CD4-positive, alpha-beta memory T cell (primary cell): ENCODE data around the gene MAP1LC3A. TPM values are rescaled to one million over a fixed set of nuclear protein-coding genes. Genes with fewer than 3 reads are reported as not detected.

Experiments used
- CTCF ChIA-PET: fragments of 350-600 bp; sonication (Branson Sonifier 250); formaldehyde crosslinking; loops from one replicate; lab custom pipeline; 2021; ENCODE audit warnings: inconsistent platforms; ENCODE audit not compliant: partially characterized antibody; lab: Charles Lee
- POLR2A ChIA-PET: fragments of 350-600 bp; sonication (Branson Sonifier 250); formaldehyde crosslinking; loops from one replicate; lab custom pipeline; 2021; ENCODE audit not compliant: partially characterized antibody; lab: Charles Lee
- DNase-seq, 5 donors: peaks; one replicate each; pipeline versions ENCODE4 v3.0.0 to v3.0.0-alpha.2; 2020 to 2022; ENCODE audit warnings: mixed read lengths in 1 of 5
- H3K27ac ChIP-seq: one replicate; pipeline ENCODE4 v1.7.0; 2013; ENCODE audit warnings: low read depth, low read length
- H3K27me3 ChIP-seq: 2 replicates; pipeline ENCODE4 v1.7.0; 2013; ENCODE audit warnings: mild to moderate bottlenecking, low read length, moderate library complexity; ENCODE audit not compliant: insufficient read depth
- H3K36me3 ChIP-seq: 2 replicates; pipeline ENCODE4 v1.7.0; 2013; ENCODE audit warnings: mild to moderate bottlenecking, low read length, moderate library complexity; ENCODE audit not compliant: insufficient read depth
- H3K4me1 ChIP-seq: 2 replicates; pipeline ENCODE4 v1.7.0; 2013; ENCODE audit warnings: mild to moderate bottlenecking, low read length, moderate library complexity; ENCODE audit not compliant: insufficient read depth
- H3K4me3 ChIP-seq, 2 donors: one replicate each; pipeline ENCODE4 v1.7.0; 2013; ENCODE audit warnings: low read length in 2 of 2, mild to moderate bottlenecking in 1 of 2
- H3K9me3 ChIP-seq, 2 donors: one replicate each; pipeline ENCODE4 v1.7.0; 2013; ENCODE audit warnings: low read length in 2 of 2, control low read depth in 1 of 2; ENCODE audit not compliant: control insufficient read depth in 1 of 2
- H3K27ac Mint-ChIP-seq, 7 donors: one replicate each; pipeline ENCODE4 v1.8.0; 2020 to 2021; ENCODE audit warnings: mixed read lengths in 7 of 7, mild to moderate bottlenecking in 6 of 7, inconsistent platforms in 3 of 7, moderate library complexity in 3 of 7
- H3K27me3 Mint-ChIP-seq, 2 donors: one replicate each; pipeline ENCODE4 v1.8.0; 2020 to 2021; ENCODE audit warnings: mixed read lengths in 2 of 2
- H3K36me3 Mint-ChIP-seq, 2 donors: one replicate each; pipeline ENCODE4 v1.8.0; 2020 to 2021; ENCODE audit warnings: mixed read lengths in 2 of 2, inconsistent platforms in 1 of 2, mild to moderate bottlenecking in 1 of 2
- H3K4me1 Mint-ChIP-seq, 4 donors: one replicate each; pipeline ENCODE4 v1.8.0; 2020 to 2021; ENCODE audit warnings: mixed read lengths in 4 of 4, mild to moderate bottlenecking in 1 of 4
- H3K4me3 Mint-ChIP-seq, 8 donors: one replicate each; pipeline ENCODE4 v1.8.0; 2020 to 2021; ENCODE audit warnings: mixed read lengths in 8 of 8, mild to moderate bottlenecking in 7 of 8, moderate library complexity in 6 of 8, inconsistent platforms in 3 of 8
- H3K9me3 Mint-ChIP-seq, 8 donors: one replicate each; pipeline ENCODE4 v1.8.0; 2020 to 2021; ENCODE audit warnings: mixed read lengths in 8 of 8, mild to moderate bottlenecking in 5 of 8, inconsistent platforms in 3 of 8, moderate library complexity in 1 of 8
- intact Hi-C: fragments of 100-400 bp; cut with micrococcal nuclease; formaldehyde crosslinking; loops from one replicate; pipeline ENCODE4 v1.15.1; 2023
- polyA plus RNA-seq, 2 donors: library from polyadenylated mRNA; unstranded; fragments of 300-500 nt; fragmentation: Illumina TruSeq; gene quantifications; one replicate each; pipeline ENCODE4 v1.2.3, GENCODE V29; 2021
- total RNA-seq, 2 experiments: library from RNA; stranded (reverse); gene quantifications; one replicate each; pipeline ENCODE4 v1.2.3, GENCODE V29; 2021

The MAP1LC3A gene
- total and polyA plus RNA-seq, 4 experiments from 2014 or later = 2.1 to 7.9 (median 3.2) TPM

DNA sequence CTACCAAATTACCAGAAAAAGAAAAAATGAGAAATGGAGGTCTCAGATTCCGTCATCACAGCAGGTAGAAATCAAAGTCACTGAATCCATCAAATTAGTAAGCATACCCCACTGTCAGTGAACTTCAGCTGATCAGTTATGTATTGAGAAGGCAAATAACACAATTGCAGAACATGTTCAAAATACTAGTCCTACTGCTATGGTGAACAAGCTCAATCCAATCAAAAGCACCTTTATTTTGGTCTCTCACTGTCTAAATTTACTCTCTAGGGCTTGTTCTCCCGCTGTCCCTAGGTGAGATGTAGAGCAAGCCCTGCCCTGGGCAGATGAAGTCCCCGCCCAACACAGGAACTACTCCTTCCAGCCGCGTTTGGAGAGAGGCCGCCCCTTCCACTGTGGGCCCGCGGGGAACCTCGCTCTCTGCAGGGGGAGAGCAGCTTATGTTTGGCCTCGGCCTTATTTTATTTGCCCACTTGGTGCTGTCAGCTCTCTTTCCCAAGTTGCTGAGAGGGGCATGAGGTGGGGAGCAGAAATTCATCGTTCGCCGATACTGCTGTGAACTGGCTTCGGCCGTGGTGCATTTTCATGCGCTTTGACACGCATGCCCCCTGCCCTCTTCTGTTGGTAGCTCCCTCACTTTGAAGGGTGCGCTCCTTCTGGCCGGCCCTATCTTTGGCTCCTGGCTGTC lies 14.3 kb upstream of the MAP1LC3A start:
- intact Hi-C loops = loop anchor here (2.0 kb wide), 1 partner anchor 15 kb away; the partner anchor contains the start of gene MAP1LC3A
- Histone ChIP-seq H3K36me3 (peaks cover 7% of the 10 kb centered on the region), H3K27ac (no peak overlapping the region), H3K4me3 (no peak overlapping the region), H3K27me3 (no peaks in the 10 kb centered on the region), H3K9me3 (no peaks in the 10 kb centered on the region), H3K4me1 (peaks cover 46% of the 10 kb centered on the region)
- H3K9me3 Mint-ChIP-seq = no peaks in the 10 kb centered on the region
- peak overlapping the region; percentile 31 to 79 (median 66) for H3K4me3 Mint-ChIP-seq
- peak overlapping the region; percentile 23 to 85 (median 70) for H3K27ac Mint-ChIP-seq
- DNase-seq = no peak
- peaks cover 22 to 59% (median 40%) of the 10 kb centered on the region in 4 donors for H3K4me1 Mint-ChIP-seq
- H3K36me3 Mint-ChIP-seq = peaks cover 8 to 20% of the 10 kb centered on the region in 2 donors
- CTCF ChIA-PET = interaction anchor here (1.0 to 10.0 kb wide), 3 partner anchors 8 to 225 kb away, joined by 3 to 148 read pairs (median 5); partner anchors contain the start of gene TP53INP2
- POLR2A ChIA-PET = interaction anchor here (1.2 to 1.8 kb wide), 4 partner anchors 13 to 181 kb away, joined by 3 to 5 read pairs (median 4); partner anchors contain the start of genes DYNLRB1 and ITCH
- no peaks in the 10 kb centered on the region for H3K27me3 Mint-ChIP-seq

DNA sequence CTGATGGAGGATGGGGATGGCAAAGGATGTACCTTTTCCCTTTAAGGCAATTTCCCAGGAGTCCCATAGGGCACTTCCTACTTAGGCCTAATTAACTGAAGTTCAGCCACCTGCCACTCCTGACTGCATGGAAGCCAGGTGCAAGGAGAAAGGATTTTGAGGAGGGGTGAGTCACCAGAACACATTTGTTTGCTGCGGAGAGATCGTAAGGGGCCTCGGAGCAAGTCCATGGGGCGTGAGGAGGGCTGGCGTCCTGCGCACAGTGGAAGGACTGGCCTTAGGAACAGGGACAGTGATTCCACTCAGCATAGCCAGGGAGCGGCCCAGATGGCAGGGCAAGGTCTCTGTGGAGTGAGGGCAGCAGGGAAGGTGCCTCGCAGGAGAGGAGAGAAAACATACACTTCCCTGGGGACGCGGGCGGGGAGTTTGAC lies 11.8 kb upstream of the MAP1LC3A start:
- intact Hi-C loops = no loop called here
- peak overlapping the region in 3 of 7 donors; percentile 42 to 68 (median 42) for H3K27ac Mint-ChIP-seq
- no peak for DNase-seq
- Histone ChIP-seq H3K36me3 (no peaks in the 10 kb centered on the region), H3K9me3 (no peaks in the 10 kb centered on the region), H3K4me3 (no peak overlapping the region), H3K27me3 (no peaks in the 10 kb centered on the region), H3K4me1 (peaks cover 25% of the 10 kb centered on the region), H3K27ac (no peak overlapping the region)
- ChIA-PET POLR2A (no interaction called here), CTCF (interaction anchor here (1.2 to 1.4 kb wide), 2 partner anchors 8 to 9 kb away, joined by 3 read pairs; no protein-coding TSS in a partner anchor)
- no peaks in the 10 kb centered on the region for H3K27me3 Mint-ChIP-seq
- H3K36me3 Mint-ChIP-seq = no peaks in the 10 kb centered on the region
- peaks cover 9 to 39% (median 24%) of the 10 kb centered on the region in 4 donors for H3K4me1 Mint-ChIP-seq
- no peak overlapping the region for H3K4me3 Mint-ChIP-seq
- H3K9me3 Mint-ChIP-seq = no peaks in the 10 kb centered on the region

DNA sequence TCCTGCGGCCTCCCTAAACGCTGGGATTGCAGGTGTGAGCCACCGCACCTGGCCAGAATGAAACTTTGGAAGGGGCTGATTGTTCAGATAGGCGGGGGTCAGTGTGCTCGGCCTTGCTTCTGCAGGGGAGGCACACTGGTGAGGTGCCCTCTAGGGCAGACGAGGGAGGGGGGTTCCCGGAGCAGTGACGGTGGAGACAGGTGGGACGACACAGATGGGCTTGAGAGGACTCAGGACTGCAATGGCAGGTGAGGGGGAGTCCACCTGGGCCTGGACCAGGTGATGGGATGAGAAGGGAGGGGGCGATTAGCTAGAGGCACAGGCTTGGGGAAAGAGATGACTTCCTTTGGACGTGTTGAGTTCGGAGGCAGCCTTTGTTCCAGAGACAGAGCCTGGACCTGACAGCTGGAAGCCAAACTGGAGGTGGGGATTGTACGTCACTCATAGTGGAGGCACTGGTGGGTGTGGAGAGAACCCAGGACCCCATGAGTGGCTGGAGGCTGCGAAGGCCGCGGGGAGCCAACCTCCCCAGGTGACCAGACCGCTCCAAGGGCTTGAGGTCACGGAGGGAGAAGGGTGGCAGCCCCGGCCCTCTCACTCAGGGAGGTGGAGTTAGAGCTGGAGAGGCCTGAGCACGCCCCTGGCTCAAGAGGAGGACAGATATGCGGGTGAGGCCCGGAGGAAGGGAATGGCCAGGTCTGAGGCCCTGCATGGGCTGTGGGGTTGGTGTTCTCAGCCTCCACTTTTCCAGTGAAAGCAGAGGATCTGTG lies 10.5 kb upstream of the MAP1LC3A start:
- Mint-ChIP-seq H3K36me3 (no peaks in the 10 kb centered on the region), H3K27ac (peak overlapping the region in 2 of 7 donors; percentile 46 to 68), H3K4me1 (peaks cover 7 to 28% (median 17%) of the 10 kb centered on the region in 4 donors), H3K4me3 (no peak overlapping the region), H3K27me3 (no peaks in the 10 kb centered on the region), H3K9me3 (no peaks in the 10 kb centered on the region)
- no peaks in the 10 kb centered on the region for H3K27me3 ChIP-seq
- H3K36me3 ChIP-seq = no peaks in the 10 kb centered on the region
- CTCF ChIA-PET = interaction anchor here (1.2 kb wide), 1 partner anchor 10 kb away, joined by 3 read pairs; no protein-coding TSS in a partner anchor
- no peak overlapping the region for H3K4me3 ChIP-seq
- POLR2A ChIA-PET = interaction anchor here (0.6 to 1.0 kb wide), 2 partner anchors 11 to 31 kb away, joined by 3 read pairs; partner anchors contain the start of genes DYNLRB1 and MAP1LC3A
- H3K27ac ChIP-seq = no peak overlapping the region
- no peak for DNase-seq
- intact Hi-C loops = no loop called here
- no peaks in the 10 kb centered on the region for H3K9me3 ChIP-seq
- peaks cover 15% of the 10 kb centered on the region for H3K4me1 ChIP-seq

- peaks cover 3 to 16% (median 6%) of the 10 kb centered on the region in 4 donors for H3K4me1 Mint-ChIP-seq
- Histone ChIP-seq H3K27ac (no peak overlapping the region), H3K4me3 (no peak overlapping the region), H3K4me1 (peaks cover 4% of the 10 kb centered on the region), H3K36me3 (no peaks in the 10 kb centered on the region), H3K27me3 (no peaks in the 10 kb centered on the region), H3K9me3 (no peaks in the 10 kb centered on the region)
- H3K27ac Mint-ChIP-seq = peak overlapping the region in 2 of 7 donors; percentile 3 to 35
- no peaks in the 10 kb centered on the region for H3K36me3 Mint-ChIP-seq
- H3K4me3 Mint-ChIP-seq = no peak overlapping the region
- intact Hi-C loops = no loop called here
- no peaks in the 10 kb centered on the region for H3K27me3 Mint-ChIP-seq
- POLR2A ChIA-PET = interaction anchor here (1.2 kb wide), 1 partner anchor 9 kb away, joined by 4 read pairs; the partner anchor contains the start of gene MAP1LC3A
- H3K9me3 Mint-ChIP-seq = no peaks in the 10 kb centered on the region
- CTCF ChIA-PET = interaction anchor here (0.6 to 1.3 kb wide), 2 partner anchors 11 to 140 kb away, joined by 3 to 6 read pairs; no protein-coding TSS in a partner anchor
- DNase-seq = no peak
These were observed 9.1 kb upstream of the MAP1LC3A start for GRCh38 chr20:34549291-34549928.

DNA sequence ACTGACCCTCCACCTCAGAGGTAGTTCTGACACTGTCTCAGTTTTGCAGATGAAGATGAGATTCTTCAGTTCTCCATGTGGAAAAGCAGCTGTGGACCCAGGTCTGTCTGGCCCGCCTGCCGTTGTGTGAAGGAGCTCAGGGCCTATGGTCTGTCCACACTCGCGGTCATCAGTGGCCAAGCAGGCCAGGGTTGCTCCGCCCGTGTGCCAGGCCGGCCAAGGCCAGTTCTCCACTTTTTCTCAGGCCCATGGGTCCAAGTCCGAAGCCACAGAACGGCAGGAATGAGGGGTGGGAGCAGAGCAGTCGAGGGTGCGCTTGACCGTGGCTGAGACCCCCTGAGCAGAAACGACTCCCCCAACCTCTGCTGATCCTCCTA lies 8.6 kb upstream of the MAP1LC3A start:
- no peak overlapping the region for H3K4me3 ChIP-seq
- H3K36me3 ChIP-seq = no peaks in the 10 kb centered on the region
- Mint-ChIP-seq H3K27ac (no peak overlapping the region), H3K27me3 (no peaks in the 10 kb centered on the region), H3K36me3 (no peaks in the 10 kb centered on the region), H3K9me3 (no peaks in the 10 kb centered on the region), H3K4me1 (peaks cover 0 to 11% (median 2%) of the 10 kb centered on the region in 4 donors), H3K4me3 (no peak overlapping the region)
- ChIA-PET CTCF (interaction anchor here (1.3 kb wide), 1 partner anchor 12 kb away, joined by 6 read pairs; no protein-coding TSS in a partner anchor), POLR2A (interaction anchor here (1.2 kb wide), 1 partner anchor 9 kb away, joined by 4 read pairs; the partner anchor contains the start of gene MAP1LC3A)
- H3K9me3 ChIP-seq = no peaks in the 10 kb centered on the region
- no peak for DNase-seq
- H3K27me3 ChIP-seq = no peaks in the 10 kb centered on the region
- no peak overlapping the region for H3K27ac ChIP-seq
- intact Hi-C loops = no loop called here
- no peaks in the 10 kb centered on the region for H3K4me1 ChIP-seq

- Histone ChIP-seq H3K36me3 (no peaks in the 10 kb centered on the region), H3K4me1 (peaks cover 7% of the 10 kb centered on the region), H3K27ac (no peak overlapping the region), H3K27me3 (no peaks in the 10 kb centered on the region), H3K9me3 (no peaks in the 10 kb centered on the region), H3K4me3 (no peak overlapping the region)
- Mint-ChIP-seq H3K27ac (peak overlapping the region in 4 of 7 donors; percentile 25 to 78 (median 44)), H3K36me3 (no peaks in the 10 kb centered on the region), H3K4me1 (peaks cover 0 to 12% (median 6%) of the 10 kb centered on the region in 4 donors), H3K4me3 (no peak overlapping the region), H3K9me3 (no peaks in the 10 kb centered on the region), H3K27me3 (no peaks in the 10 kb centered on the region)
- DNase-seq = no peak
- POLR2A ChIA-PET = no interaction called here
- intact Hi-C loops = no loop called here
- CTCF ChIA-PET = no interaction called here
These were observed 5.9 kb upstream of the MAP1LC3A start for GRCh38 chr20:34552569-34552968.
